BJ (cell line): ENCODE data around the gene PATZ1. TPM values are rescaled to one million over a fixed set of nuclear protein-coding genes. Genes with fewer than 3 reads are reported as not detected.

Source experiments
- CTCF ChIA-PET: fragments of 350-600 bp; formaldehyde crosslinking; extraction: SDS; loops from one replicate; lab custom pipeline; 2021; ENCODE audit warnings: antibody characterized with exemption, inconsistent platforms; lab: Yijun Ruan, JAX
- POLR2A ChIA-PET: fragments of 300-600 bp; sonication (Branson Sonifier 250); formaldehyde crosslinking; extraction: SDS; loops from one replicate; lab custom pipeline; 2021; ENCODE audit warnings: antibody characterized with exemption; lab: Charles Lee
- DNase-seq: peaks from one replicate; pipeline ENCODE4 v3.0.0-alpha.2; 2011; ENCODE audit warnings: low read depth
- H3K27me3 ChIP-seq: 2 replicates; pipeline ENCODE4 v1.6.0; 2011; ENCODE audit warnings: low read length; ENCODE audit not compliant: control insufficient read depth, insufficient read depth
- H3K36me3 ChIP-seq: 2 replicates; pipeline ENCODE4 v1.5.1; 2011; ENCODE audit warnings: low read length; ENCODE audit not compliant: control insufficient read depth, insufficient read depth
- H3K4me3 ChIP-seq: 2 replicates; pipeline ENCODE4 v1.5.1; 2011; ENCODE audit warnings: low read depth, mild to moderate bottlenecking, control low read depth, low read length
- polyA plus RNA-seq: library from polyadenylated mRNA; depleted of rRNA; stranded (reverse); fragments of >200 nt; gene quantifications from 2 replicates; pipeline ENCODE4 v1.2.3, GENCODE V29; 2011
- TF ChIP-seq, protein P1 (sequence below): IDR thresholded peaks from 2 replicates; pipeline ENCODE4 v1.5.1; 2011; ENCODE audit warnings: low read depth, mild to moderate bottlenecking, control low read depth, inconsistent platforms, low read length, moderate library complexity; ENCODE audit not compliant: insufficient read depth

PATZ1 gene
- polyA plus RNA-seq, 1 experiment: 10.1 TPM

DNA sequence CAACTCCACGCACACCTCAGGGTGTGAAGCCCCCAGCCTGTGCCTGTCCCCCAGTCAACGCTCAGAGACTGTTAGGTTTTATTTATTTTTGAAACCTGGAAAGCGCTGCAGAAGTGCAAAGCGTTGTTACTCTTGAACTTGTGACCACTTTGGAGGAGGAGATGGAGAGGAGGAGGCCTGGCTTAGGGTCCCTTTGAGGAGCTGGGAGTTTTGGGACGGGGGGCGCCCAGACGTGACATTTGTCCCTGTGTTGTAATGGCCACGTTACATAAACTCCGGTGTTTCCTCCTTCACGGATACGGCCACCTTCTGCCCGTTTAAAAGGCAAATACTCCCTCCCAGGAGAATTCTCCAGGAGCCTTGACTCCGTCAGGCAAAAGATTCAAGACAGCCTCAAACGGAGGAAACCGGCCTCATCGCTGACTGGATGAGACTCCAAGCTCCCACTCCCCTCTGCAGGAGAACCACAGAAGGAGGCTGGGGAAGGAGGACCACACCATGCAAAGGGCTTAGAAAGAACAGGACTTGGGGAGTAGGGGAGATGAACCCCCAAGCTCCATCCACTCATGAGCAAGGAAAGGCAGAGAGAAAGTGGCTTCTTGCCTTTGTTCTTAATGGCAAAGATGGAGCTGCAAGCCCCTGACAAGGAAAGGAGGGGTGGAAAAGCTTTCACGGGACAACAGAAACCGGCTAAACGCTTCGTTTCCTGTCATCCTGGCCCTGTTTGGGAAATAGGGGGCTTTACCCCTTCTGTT is 54.5 kb downstream of the PATZ1 start:
- POLR2A ChIA-PET: interaction anchor here (0.6 kb wide), 1 partner anchor 346 kb away, joined by 3 read pairs; no protein-coding TSS in a partner anchor
- TF ChIP-seq, protein P1, sequence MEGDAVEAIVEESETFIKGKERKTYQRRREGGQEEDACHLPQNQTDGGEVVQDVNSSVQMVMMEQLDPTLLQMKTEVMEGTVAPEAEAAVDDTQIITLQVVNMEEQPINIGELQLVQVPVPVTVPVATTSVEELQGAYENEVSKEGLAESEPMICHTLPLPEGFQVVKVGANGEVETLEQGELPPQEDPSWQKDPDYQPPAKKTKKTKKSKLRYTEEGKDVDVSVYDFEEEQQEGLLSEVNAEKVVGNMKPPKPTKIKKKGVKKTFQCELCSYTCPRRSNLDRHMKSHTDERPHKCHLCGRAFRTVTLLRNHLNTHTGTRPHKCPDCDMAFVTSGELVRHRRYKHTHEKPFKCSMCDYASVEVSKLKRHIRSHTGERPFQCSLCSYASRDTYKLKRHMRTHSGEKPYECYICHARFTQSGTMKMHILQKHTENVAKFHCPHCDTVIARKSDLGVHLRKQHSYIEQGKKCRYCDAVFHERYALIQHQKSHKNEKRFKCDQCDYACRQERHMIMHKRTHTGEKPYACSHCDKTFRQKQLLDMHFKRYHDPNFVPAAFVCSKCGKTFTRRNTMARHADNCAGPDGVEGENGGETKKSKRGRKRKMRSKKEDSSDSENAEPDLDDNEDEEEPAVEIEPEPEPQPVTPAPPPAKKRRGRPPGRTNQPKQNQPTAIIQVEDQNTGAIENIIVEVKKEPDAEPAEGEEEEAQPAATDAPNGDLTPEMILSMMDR: no peak

DNA sequence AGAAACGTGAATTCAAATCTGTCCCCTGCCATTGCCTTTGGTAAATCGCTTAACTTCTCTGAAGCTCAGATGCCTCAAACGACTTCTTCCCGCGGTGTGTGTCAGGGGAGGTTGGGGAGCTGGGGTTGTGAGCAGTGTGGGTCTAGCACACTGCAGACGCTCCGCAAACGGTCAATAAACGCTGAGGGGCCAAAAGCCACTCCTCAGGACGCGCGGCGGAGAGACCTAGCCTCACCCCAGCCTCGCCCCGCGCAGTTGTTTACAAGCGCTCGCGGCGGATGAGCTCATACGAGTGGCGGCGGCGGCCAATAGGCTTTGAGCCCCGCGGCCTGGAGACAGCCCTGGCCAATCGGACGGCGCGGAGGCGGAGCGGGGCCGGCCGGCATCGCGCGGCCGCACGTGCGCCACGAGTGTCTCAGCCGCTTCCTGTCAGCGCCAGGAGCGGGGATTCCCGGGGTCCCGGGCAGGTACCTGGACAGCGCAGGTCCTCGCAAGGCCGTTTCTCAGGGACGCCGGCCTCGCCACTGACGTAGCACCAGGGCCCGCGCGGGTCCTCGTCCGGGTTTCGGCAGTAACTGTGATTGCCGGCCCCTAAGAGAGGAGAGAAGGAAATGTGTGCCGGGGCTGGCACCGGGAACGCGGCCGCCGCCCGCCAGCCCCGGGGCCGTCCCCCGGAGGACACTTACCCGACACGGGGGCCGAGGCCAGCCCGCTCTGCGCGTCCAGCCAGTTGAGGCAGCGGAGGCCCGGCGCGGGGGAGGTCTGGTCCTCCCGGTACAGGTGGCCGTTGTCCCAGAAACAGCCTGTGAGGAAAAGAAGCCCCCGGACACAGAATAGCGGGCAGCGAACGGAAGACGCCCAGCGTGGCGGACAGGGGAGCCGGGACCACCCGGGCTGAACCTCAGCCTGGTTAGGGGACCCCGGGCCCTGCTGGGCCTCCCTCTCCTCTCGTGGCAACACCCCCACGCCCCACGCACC is 55.4 kb downstream of the PATZ1 start:
- ChIA-PET CTCF (interaction anchor here (0.9 to 14.0 kb wide), 7 partner anchors 10 to 183 kb away, joined by 3 to 143 read pairs (median 4); partner anchors contain the start of genes LIMK2 and SELENOM), POLR2A (interaction anchor here (0.6 to 0.7 kb wide), 2 partner anchors 50 to 128 kb away, joined by 3 to 9 read pairs; no protein-coding TSS in a partner anchor)
- no peaks in the 10 kb centered on the region for H3K27me3 ChIP-seq
- TF ChIP-seq, protein P1: no peak
- DNase-seq: peak; percentile 49
- H3K36me3 ChIP-seq: peaks cover 5% of the 10 kb centered on the region; the same call in 1 of the 2 replicates
- H3K4me3 ChIP-seq: peak overlapping the region; percentile 37

More for the DNA sequence above, 54.5 kb downstream of the PATZ1 start:
- CTCF ChIA-PET: interaction anchor here (0.7 to 14.0 kb wide), 7 partner anchors 9 to 189 kb away, joined by 3 to 143 read pairs (median 4); partner anchors contain the start of gene SELENOM
- no peak for DNase-seq
- H3K4me3 ChIP-seq: peak overlapping the region; percentile 37
- no peaks in the 10 kb centered on the region for H3K27me3 ChIP-seq
- peaks cover 5% of the 10 kb centered on the region; the same call in 1 of the 2 replicates for H3K36me3 ChIP-seq

DNA sequence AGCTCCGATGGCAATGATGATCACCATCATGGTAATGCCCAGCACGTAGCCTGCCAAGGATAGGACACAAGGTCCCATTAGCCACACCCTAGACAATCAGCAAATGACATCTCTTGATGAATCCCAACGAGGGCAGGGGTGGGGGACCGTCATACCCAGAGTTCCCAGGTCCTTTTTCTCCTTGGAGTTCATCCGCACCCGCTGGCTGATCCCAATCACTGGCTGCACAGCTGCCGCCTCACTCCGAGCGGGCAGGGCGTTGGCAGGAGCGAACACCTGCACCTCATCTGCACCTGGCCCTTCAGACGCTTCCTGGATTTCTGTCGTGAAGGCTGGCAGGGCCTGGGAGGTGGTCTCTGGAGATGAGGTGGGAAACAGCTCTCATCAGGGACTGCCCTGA is 56.8 kb downstream of the PATZ1 start:
- CTCF ChIA-PET: interaction anchor here (1.4 to 3.2 kb wide), 2 partner anchors 14 to 17 kb away, joined by 3 to 14 read pairs; no protein-coding TSS in a partner anchor
- Histone ChIP-seq H3K36me3 (peaks cover 9% of the 10 kb centered on the region), H3K27me3 (no peaks in the 10 kb centered on the region), H3K4me3 (no peak overlapping the region)
- TF ChIP-seq, protein P1: no peak
- DNase-seq: no peak
- POLR2A ChIA-PET: no interaction called here

DNA sequence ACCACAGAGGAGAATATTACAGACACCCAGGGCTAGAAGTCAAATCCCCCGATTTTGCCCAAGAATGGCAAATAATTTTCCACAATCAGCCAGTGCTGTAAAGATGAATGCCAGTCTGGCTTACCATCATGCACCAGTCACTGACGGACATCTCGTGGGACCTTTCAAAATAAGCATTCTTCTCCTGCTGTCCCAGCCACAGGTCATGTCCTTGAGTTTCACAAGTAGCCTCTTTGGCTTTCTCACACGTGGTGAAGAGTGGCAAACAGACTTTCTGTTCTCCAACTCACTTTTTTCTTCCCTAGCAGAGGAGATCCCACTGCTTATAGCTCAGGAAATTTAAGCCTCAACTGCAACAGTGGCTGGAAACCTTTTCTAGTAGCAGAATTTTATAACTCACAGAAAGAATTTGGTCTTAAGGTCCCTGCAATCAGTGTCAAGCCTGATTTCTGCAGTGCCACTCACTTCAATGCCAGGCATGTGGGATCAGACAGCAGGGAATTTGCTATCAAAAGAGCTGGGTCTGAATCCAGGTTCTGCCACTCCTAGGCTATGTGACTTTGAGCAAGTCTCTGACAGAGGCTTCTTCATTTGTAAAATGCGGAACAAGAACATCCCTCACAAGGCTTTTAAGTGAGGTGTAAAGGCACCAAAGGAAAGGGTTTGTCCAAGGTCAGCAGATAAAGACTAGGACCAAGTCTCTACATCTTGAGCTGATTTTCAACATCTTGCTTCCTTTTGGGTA is 57.5 kb downstream of the PATZ1 start:
- TF ChIP-seq, protein P1: no peak
- CTCF ChIA-PET: interaction anchor here (0.6 to 3.2 kb wide), 3 partner anchors 13 to 442 kb away, joined by 3 to 14 read pairs (median 3); no protein-coding TSS in a partner anchor
- no peak for DNase-seq
- Histone ChIP-seq H3K4me3 (no peak overlapping the region), H3K27me3 (no peaks in the 10 kb centered on the region), H3K36me3 (peaks cover 10% of the 10 kb centered on the region)
- POLR2A ChIA-PET: no interaction called here
